ENCODE data around the gene STRC. TPM values are rescaled to one million over a fixed set of nuclear protein-coding genes. Genes with fewer than 3 reads are reported as not detected.
"Not testable (repeated sequence)": the region's sequence is repeated elsewhere in the genome, so short reads cannot be mapped to it uniquely, and the experiment has no call there.

The STRC gene
- 0.03 and 0.55 TPM in 2 replicates for total RNA-seq (2014; rRNA removed; shearing (Covaris generic))

GRCh38 chr15:43618700-43619099, at the start of gene STRC:
TSS of gene STRC (minus strand) at chr15:43618800. CDS start at chr15:43618722, 78 bp downstream.
- H3K4me3 ChIP-seq (ENCODE audit: insufficient read depth, low read depth, low read length); DNase-seq; H3K27me3 ChIP-seq (ENCODE audit: control insufficient read depth, insufficient read depth, low read length); H3K36me3 ChIP-seq (replicated peaks; ENCODE audit: control insufficient read depth, insufficient read depth, low read length): not testable (repeated sequence)

- H3K27me3 ChIP-seq (ENCODE audit: control insufficient read depth, insufficient read depth, low read length); H3K36me3 ChIP-seq (replicated peaks; ENCODE audit: control insufficient read depth, insufficient read depth, low read length); H3K4me3 ChIP-seq (ENCODE audit: insufficient read depth, low read depth, low read length); DNase-seq: not testable (repeated sequence)
Measured at GRCh38 chr15:43666177-43666576, 47.6 kb upstream of the STRC start.

DNA sequence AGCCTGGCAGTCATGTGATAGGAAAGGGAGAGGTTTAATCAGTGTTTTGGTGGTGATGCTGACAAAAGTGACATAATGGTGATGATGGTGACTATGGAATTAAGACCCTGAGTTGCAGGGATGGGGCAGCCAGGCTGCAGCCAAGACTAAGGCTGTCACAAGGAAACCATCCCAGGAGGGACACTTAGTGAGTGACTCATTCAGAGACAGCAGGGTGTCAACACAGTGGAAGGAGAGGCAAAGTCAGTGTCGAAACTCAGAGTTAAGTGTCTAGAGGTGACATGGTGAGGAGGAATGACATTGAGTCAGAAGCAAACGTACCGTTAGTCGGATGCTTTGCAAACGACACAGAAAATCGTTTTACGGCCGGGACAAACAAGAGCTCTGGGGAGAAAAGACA, 44.7 kb upstream of the STRC start:
- H3K27me3 ChIP-seq (ENCODE audit: control insufficient read depth, insufficient read depth, low read length); H3K36me3 ChIP-seq (replicated peaks; ENCODE audit: control insufficient read depth, insufficient read depth, low read length); DNase-seq; H3K4me3 ChIP-seq (ENCODE audit: insufficient read depth, low read depth, low read length): not testable (repeated sequence)

GRCh38 chr15:43662293-43662692, 43.7 kb upstream of the STRC start:
- not testable (repeated sequence) for H3K36me3 ChIP-seq (replicated peaks; ENCODE audit: control insufficient read depth, insufficient read depth, low read length); H3K4me3 ChIP-seq (ENCODE audit: insufficient read depth, low read depth, low read length); DNase-seq; H3K27me3 ChIP-seq (ENCODE audit: control insufficient read depth, insufficient read depth, low read length)

DNA sequence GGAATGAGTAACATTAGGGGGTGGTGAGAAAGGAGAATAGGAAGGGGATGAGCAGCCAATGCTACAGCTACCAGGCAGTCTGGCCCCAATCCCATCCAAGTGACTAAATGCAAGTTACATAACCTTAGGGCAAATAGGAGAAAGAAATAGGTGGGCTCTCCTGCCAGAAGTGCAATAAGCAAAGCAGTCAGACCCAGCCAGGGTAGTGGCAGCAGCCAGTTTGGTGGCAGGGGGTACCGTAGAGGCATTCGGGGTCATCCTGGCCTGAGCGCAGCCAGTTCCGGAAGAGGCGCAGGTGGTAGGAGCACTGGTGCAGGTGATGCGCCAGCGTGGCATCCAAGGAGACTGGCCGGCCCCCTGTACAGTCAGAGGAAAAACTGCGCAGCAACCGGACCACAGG, 41.1 kb upstream of the STRC start:
- H3K36me3 ChIP-seq (replicated peaks; ENCODE audit: control insufficient read depth, insufficient read depth, low read length); DNase-seq; H3K27me3 ChIP-seq (ENCODE audit: control insufficient read depth, insufficient read depth, low read length); H3K4me3 ChIP-seq (ENCODE audit: insufficient read depth, low read depth, low read length): not testable (repeated sequence)

DNA sequence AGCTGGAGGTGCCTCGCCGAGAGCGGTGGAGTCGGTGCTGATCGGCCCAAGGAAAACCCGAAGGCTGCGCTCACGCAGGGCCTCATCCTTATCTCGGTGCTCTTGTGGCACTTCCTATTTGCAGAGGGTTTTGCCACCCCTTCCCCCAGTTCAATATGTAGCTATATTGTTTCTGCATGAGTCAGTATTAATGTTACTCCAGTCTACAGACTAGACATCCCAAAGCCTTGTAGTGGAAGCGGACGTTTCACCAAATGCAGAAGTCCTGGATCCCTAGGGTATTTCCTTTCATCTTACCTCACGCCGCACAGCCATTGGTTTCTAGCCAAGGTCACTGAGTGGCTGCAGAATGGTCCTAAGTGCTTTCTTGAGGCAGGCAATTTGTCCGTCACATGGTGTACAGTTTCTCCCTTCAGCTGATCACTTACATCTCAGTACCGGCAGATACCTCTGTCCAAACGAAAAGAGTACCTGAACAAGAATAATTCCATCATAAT, 30.9 kb upstream of the STRC start:
- DNase-seq, result not testable (repeated sequence)

DNA sequence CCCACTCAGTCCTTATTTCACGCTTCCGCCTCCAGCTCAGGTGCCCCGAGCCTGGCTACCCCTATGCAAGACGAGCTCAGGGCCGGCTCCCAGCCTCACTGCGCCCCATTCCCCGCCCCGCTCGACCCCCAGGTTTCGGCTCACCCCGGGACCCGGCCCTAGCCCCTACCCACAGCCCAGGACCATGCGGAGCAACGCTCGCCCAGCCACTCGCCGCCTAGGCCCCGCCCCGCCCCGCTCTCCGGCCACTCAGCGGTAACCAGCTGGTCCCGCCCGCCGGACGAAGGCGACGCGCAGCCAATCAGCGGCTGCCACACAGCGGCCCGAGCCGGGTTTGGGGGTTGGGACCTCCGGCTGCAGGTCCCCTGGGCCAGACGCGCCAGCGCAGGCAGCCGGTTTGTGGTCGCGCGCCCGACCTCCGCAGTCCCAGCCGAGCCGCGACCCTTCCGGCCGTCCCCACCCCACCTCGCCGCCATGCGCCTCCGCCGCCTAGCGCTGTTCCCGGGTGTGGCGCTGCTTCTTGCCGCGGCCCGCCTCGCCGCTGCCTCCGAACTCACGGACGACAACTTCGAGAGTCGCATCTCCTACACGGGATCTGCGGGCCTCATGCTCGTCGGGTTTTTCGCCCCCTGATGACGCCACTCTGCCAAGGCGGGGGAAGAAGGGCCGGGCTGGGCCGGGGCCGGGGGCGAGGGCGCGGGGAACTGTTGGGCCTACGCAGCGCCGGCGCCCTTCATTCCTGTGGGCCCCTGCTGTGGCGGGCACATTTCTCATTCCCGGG, 30.2 kb upstream of the STRC start, which contains the start of gene CATSPER2:
Gene CATSPER2, minus strand, starts transcription at position 196 of the 781 bp plus-strand sequence. CDS start 783 bp downstream, outside the sequence.
- DNase-seq, result peak; percentile 44
- Histone ChIP-seq H3K4me3 (ENCODE audit: insufficient read depth, low read depth, low read length) (no peak within 1 kb of the TSS), H3K27me3 (ENCODE audit: control insufficient read depth, insufficient read depth, low read length) (no peaks in the 10 kb centered on the region), H3K36me3 (replicated peaks; ENCODE audit: control insufficient read depth, insufficient read depth, low read length) (no peaks in the 10 kb centered on the region)

More for the DNA sequence above, 30.9 kb upstream of the STRC start:
- not testable (repeated sequence) for H3K27me3 ChIP-seq (ENCODE audit: control insufficient read depth, insufficient read depth, low read length); H3K4me3 ChIP-seq (ENCODE audit: insufficient read depth, low read depth, low read length); H3K36me3 ChIP-seq (replicated peaks; ENCODE audit: control insufficient read depth, insufficient read depth, low read length)

DNA sequence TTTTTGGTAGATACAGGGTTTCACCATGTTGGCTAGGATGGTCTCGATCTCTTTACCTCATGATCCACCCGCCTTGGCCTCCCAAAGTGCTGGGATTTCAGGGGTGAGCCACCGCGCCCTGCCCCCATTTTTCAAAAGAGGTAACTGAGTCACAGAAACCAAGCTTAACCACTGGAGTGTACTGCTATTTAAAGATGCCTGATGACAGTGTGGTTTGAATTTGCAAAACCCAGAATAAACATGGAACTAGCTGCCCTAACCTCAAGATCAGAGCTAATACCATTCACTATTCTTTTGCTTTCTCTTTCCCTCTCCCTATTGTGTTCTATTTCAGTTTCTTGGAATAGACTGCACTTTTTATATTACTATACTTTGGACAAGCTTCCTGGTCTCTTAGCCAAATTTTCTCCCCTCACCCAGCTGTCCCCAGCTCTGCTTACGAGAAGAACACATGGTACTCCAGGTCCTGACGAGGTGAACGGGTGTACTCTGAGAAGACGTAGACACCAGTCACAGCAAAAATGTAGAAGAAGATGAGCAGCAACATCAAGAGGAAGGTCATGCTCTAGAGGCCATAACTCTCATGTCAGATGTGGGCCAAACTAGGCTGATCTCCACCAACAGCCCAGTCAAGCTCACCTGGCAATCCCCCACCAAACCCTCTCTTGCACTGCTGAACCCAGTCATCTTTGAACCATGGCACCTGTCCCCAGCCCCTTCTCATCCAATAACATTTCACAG, 20.0 kb upstream of the STRC start:
- not testable (repeated sequence) for H3K27me3 ChIP-seq (ENCODE audit: control insufficient read depth, insufficient read depth, low read length); H3K36me3 ChIP-seq (replicated peaks; ENCODE audit: control insufficient read depth, insufficient read depth, low read length); DNase-seq; H3K4me3 ChIP-seq (ENCODE audit: insufficient read depth, low read depth, low read length)

DNA sequence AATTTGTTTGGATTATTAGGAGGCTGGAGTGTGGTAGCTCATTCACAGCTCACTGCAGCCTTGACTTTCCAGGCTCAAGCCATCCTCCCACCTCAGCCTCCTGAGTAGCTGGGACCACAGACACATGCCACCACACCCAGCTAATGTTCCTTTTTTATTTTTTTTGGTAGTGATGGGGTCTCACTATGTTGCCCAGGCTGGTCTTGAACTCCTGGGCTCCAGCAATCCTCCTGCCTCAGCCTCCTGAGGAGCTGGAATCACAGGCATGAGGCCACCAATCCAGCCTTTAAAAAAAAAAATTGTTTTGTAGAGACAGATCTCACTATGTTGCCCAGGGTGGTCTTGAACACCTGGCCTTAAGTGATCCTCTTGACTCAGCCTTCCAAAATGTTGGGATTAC, 8.3 kb upstream of the STRC start:
- H3K4me3 ChIP-seq (ENCODE audit: insufficient read depth, low read depth, low read length); DNase-seq; H3K36me3 ChIP-seq (replicated peaks; ENCODE audit: control insufficient read depth, insufficient read depth, low read length); H3K27me3 ChIP-seq (ENCODE audit: control insufficient read depth, insufficient read depth, low read length): not testable (repeated sequence)

GRCh38 chr15:43625106-43625505, 6.5 kb upstream of the STRC start:
- H3K4me3 ChIP-seq (ENCODE audit: insufficient read depth, low read depth, low read length), result no peak overlapping the region
- no peaks in the 10 kb centered on the region for H3K27me3 ChIP-seq (ENCODE audit: control insufficient read depth, insufficient read depth, low read length)
- no peaks in the 10 kb centered on the region for H3K36me3 ChIP-seq (replicated peaks; ENCODE audit: control insufficient read depth, insufficient read depth, low read length)
- DNase-seq, result no peak

- not testable (repeated sequence) for H3K4me3 ChIP-seq (ENCODE audit: insufficient read depth, low read depth, low read length); H3K36me3 ChIP-seq (replicated peaks; ENCODE audit: control insufficient read depth, insufficient read depth, low read length); H3K27me3 ChIP-seq (ENCODE audit: control insufficient read depth, insufficient read depth, low read length); DNase-seq
Measured at GRCh38 chr15:43622068-43622799, 3.6 kb upstream of the STRC start.

- not testable (repeated sequence) for H3K4me3 ChIP-seq (ENCODE audit: insufficient read depth, low read depth, low read length); H3K36me3 ChIP-seq (replicated peaks; ENCODE audit: control insufficient read depth, insufficient read depth, low read length)
Measured at GRCh38 chr15:43617750-43618149, 850 bp downstream of the STRC start.

DNA sequence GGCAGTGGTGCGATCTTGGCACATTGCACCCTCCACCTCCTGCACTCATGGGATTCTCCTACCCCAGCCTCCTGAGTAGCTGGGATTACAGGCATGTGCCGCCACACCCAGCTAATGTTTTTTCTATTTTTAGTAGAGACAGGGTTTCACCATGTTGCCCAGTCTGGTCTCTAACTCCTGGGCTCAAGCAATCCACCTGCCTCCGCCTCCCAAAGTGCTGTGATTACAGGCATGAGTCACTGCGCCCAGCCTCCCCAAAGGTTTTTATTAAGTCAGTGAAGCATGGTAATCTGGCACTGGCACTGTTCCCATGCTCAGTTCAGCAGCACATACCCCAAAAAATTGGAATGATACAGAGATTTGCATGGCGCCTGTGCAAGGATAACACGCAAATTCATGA, 16.4 kb downstream of the STRC start:
- H3K4me3 ChIP-seq (ENCODE audit: insufficient read depth, low read depth, low read length); H3K36me3 ChIP-seq (replicated peaks; ENCODE audit: control insufficient read depth, insufficient read depth, low read length); DNase-seq; H3K27me3 ChIP-seq (ENCODE audit: control insufficient read depth, insufficient read depth, low read length): not testable (repeated sequence)

More at GRCh38 chr15:43617750-43618149, 850 bp downstream of the STRC start:
- DNase-seq; H3K27me3 ChIP-seq (ENCODE audit: control insufficient read depth, insufficient read depth, low read length): not testable (repeated sequence)

DNA sequence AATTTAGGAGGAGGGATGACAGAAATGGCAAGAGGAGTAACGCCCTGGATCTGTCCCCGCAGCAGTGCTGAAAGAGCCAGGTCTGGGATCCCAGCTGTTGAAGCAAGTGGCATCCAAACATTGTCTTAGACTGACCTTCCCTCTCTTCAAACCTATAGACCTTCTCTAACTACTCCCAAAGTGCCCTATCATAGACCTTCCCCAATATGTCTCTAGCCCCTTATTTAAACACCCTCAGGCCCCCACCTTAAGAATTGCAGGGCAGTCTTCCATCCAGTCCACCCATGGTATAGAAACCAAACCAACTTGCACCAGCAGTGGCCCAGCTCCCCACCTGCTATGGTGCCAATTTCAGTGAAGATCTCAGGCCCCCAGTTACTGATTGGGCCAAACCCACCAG, 18.4 kb downstream of the STRC start:
- not testable (repeated sequence) for H3K4me3 ChIP-seq (ENCODE audit: insufficient read depth, low read depth, low read length); H3K36me3 ChIP-seq (replicated peaks; ENCODE audit: control insufficient read depth, insufficient read depth, low read length); H3K27me3 ChIP-seq (ENCODE audit: control insufficient read depth, insufficient read depth, low read length); DNase-seq
